HEK293 (cell line): ENCODE measurements around the gene IER2.
"Not testable (repeated sequence)": the region's sequence is repeated elsewhere in the genome, so short reads cannot be mapped to it uniquely, and the experiment has no call there.

ENCODE experiments used
- CTCF ChIA-PET: fragments of 350-600 bp; formaldehyde crosslinking; extraction: SDS; loops from one replicate; lab custom pipeline; 2021; ENCODE audit warnings: antibody characterized with exemption; lab: Yijun Ruan, JAX
- POLR2A ChIA-PET: fragments of 300-600 bp; formaldehyde crosslinking; extraction: SDS; loops from one replicate; lab custom pipeline; 2020; ENCODE audit warnings: antibody characterized with exemption, inconsistent platforms; lab: Yijun Ruan, JAX
- H3K27ac ChIP-seq: fragments of 200-500 bp; sonication (Bioruptor generic); 2 replicates; pipeline ENCODE4 v1.5.1; 2014; ENCODE audit warnings: low read depth, low read length, control low read depth, inconsistent platforms; ENCODE audit errors: extremely low read depth
- H3K36me3 ChIP-seq, 2 experiments: fragments of 200-500 bp in 1 of 2; sonication (Bioruptor generic) in 1 of 2; 1 replicate in 1 of 2; 2 replicates in 1 of 2; pipeline ENCODE4 v1.5.1; 2014 to 2017; ENCODE audit warnings: inconsistent platforms in 2 of 2, low read length in 2 of 2; ENCODE audit not compliant: control insufficient read depth in 2 of 2, insufficient read depth in 1 of 2
- H3K4me1 ChIP-seq: fragments of 200-500 bp; sonication (Bioruptor generic); 2 replicates; pipeline ENCODE4 v1.5.1; 2014; ENCODE audit warnings: mild to moderate bottlenecking, low read length, inconsistent platforms; ENCODE audit not compliant: control insufficient read depth, insufficient read depth
- H3K4me3 ChIP-seq: 2 replicates; pipeline ENCODE4 v1.5.1; 2011; ENCODE audit warnings: low read depth, mild to moderate bottlenecking, control low read depth, low read length, moderate library complexity
- H3K9me3 ChIP-seq: fragments of 200-500 bp; sonication (Bioruptor generic); 2 replicates; pipeline ENCODE4 v1.5.1; 2014; ENCODE audit warnings: low read depth, low read length, inconsistent platforms; ENCODE audit not compliant: control insufficient read depth, insufficient read depth
- HOXD13 ChIP-seq: sonication (generic); formaldehyde crosslinking; IDR thresholded peaks from 2 replicates; pipeline ENCODE4 v1.8.0; 2022; ENCODE audit warnings: missing genetic modification reagents, borderline replicate concordance
- SP2 ChIP-seq: fragments of 450-650 bp; formaldehyde crosslinking; IDR thresholded peaks from 2 replicates; pipeline ENCODE4 v1.5.1; 2016; ENCODE audit warnings: missing biosample characterization, missing genetic modification characterization
- WT1 ChIP-seq: fragments of 450-650 bp; formaldehyde crosslinking; IDR thresholded peaks from 2 replicates; pipeline ENCODE4 v1.5.1; 2016; ENCODE audit warnings: missing biosample characterization, missing genetic modification characterization
- ZBTB48 ChIP-seq: fragments of 450-650 bp; formaldehyde crosslinking; IDR thresholded peaks from 2 replicates; pipeline ENCODE4 v1.5.1; 2016; ENCODE audit warnings: missing biosample characterization, missing genetic modification characterization
- ZNF132 ChIP-seq: fragments of 450-650 bp; formaldehyde crosslinking; IDR thresholded peaks from 2 replicates; pipeline ENCODE4 v1.5.1; 2017; ENCODE audit warnings: missing biosample characterization, missing genetic modification characterization, borderline replicate concordance
- ZNF324 ChIP-seq: fragments of 450-650 bp; formaldehyde crosslinking; IDR thresholded peaks from 2 replicates; pipeline ENCODE4 v1.5.1; 2016; ENCODE audit warnings: missing biosample characterization, missing genetic modification characterization
- ZNF366 ChIP-seq: fragments of 450-650 bp; formaldehyde crosslinking; conservative IDR thresholded peaks from 2 replicates; pipeline ENCODE4 v1.5.1; 2016; ENCODE audit warnings: missing biosample characterization, missing genetic modification characterization
- ZNF596 ChIP-seq: fragments of 450-650 bp; IDR thresholded peaks from 2 replicates; pipeline ENCODE4 v1.5.0; 2018; ENCODE audit warnings: missing biosample characterization, mild to moderate bottlenecking, missing genetic modification characterization, moderate library complexity
- ZNF701 ChIP-seq: fragments of 450-650 bp; formaldehyde crosslinking; IDR thresholded peaks from 2 replicates; pipeline ENCODE4 v1.5.1; 2016; ENCODE audit warnings: missing biosample characterization, missing genetic modification characterization
- ZSCAN30 ChIP-seq: fragments of 450-650 bp; IDR thresholded peaks from 2 replicates; pipeline ENCODE4 v1.5.1; 2018; ENCODE audit warnings: missing biosample characterization, mild to moderate bottlenecking, missing genetic modification characterization, moderate library complexity
- TF ChIP-seq, protein P1 (sequence below): fragments of 450-650 bp; formaldehyde crosslinking; conservative IDR thresholded peaks from 2 replicates; pipeline ENCODE4 v1.5.1; 2016; ENCODE audit warnings: low read depth, missing biosample characterization, missing genetic modification characterization
- TF ChIP-seq, protein P2 (sequence below): fragments of 450-650 bp; formaldehyde crosslinking; IDR thresholded peaks from 2 replicates; pipeline ENCODE4 v1.5.1; 2017; ENCODE audit warnings: missing biosample characterization, mild to moderate bottlenecking, missing genetic modification characterization, moderate library complexity

IER2 gene

DNA sequence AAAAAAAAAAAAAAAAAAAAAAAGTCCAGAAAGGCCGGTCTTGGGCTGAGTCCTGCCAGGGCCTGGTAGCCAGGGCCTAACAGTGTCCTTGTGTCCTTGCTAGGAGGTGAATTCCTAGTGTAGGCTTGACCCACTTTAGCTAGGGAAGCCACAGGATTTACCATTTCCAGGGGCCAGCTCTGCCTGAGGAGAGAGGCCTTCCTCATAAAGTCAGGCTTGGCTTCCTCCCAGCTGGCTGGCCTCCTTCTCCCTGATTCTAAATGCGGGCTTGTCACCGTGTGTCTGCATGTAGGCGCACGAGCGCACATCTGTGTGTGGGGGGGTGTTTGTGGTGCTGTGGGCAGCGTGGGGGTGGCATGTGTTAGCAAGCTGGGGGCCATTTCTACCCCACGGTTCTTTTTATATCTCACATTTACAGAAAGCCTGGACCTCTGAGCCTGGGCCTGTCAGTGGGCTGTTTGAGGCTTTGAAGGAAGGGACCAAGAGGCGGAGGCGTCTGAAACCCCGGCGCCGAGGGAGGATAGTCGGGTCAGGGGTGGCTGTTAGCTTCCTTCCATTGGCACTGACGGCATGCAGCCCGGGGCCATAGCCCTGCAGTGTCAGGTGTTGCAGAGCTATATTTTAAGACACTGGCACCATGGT lies 31.7 kb downstream of the IER2 start (continued):
- TF ChIP-seq, protein P1, sequence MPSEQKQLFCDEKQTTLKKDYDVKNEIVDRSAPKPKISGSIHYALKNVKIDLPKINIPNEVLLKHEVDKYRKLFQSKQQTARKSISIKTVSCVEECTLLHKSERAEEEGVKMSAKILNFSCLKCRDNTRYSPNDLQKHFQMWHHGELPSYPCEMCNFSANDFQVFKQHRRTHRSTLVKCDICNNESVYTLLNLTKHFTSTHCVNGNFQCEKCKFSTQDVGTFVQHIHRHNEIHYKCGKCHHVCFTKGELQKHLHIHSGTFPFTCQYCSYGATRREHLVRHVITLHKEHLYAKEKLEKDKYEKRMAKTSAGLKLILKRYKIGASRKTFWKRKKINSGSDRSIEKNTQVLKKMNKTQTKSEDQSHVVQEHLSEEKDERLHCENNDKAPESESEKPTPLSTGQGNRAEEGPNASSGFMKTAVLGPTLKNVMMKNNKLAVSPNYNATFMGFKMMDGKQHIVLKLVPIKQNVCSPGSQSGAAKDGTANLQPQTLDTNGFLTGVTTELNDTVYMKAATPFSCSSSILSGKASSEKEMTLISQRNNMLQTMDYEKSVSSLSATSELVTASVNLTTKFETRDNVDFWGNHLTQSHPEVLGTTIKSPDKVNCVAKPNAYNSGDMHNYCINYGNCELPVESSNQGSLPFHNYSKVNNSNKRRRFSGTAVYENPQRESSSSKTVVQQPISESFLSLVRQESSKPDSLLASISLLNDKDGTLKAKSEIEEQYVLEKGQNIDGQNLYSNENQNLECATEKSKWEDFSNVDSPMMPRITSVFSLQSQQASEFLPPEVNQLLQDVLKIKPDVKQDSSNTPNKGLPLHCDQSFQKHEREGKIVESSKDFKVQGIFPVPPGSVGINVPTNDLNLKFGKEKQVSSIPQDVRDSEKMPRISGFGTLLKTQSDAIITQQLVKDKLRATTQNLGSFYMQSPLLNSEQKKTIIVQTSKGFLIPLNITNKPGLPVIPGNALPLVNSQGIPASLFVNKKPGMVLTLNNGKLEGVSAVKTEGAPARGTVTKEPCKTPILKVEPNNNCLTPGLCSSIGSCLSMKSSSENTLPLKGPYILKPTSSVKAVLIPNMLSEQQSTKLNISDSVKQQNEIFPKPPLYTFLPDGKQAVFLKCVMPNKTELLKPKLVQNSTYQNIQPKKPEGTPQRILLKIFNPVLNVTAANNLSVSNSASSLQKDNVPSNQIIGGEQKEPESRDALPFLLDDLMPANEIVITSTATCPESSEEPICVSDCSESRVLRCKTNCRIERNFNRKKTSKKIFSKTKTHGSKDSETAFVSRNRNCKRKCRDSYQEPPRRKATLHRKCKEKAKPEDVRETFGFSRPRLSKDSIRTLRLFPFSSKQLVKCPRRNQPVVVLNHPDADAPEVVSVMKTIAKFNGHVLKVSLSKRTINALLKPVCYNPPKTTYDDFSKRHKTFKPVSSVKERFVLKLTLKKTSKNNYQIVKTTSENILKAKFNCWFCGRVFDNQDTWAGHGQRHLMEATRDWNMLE: no peak

DNA sequence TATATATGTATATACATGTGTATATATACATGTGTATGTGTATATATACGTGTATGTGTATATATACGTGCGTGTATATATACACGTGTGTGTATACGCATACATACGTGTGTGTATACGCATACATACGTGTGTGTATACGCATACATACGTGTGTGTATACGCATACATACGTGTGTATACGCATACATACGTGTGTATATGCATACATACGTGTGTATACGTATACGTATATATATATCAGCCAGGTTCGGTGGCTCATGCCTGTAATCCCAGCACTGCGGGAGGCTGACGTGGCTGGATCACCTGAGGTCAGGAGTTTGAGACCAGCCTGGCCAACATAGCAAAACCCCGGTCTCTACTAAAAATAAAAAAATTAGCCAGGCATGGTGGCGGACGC lies 34.7 kb downstream of the IER2 start:
- H3K4me1 ChIP-seq, H3K27ac ChIP-seq, H3K36me3 ChIP-seq, H3K9me3 ChIP-seq, H3K4me3 ChIP-seq, POLR2A ChIA-PET: not testable (repeated sequence)
- CTCF ChIA-PET: interaction anchor here (0.5 to 0.7 kb wide), 2 partner anchors 29 to 43 kb away, joined by 3 to 5 read pairs; no protein-coding TSS in a partner anchor

DNA sequence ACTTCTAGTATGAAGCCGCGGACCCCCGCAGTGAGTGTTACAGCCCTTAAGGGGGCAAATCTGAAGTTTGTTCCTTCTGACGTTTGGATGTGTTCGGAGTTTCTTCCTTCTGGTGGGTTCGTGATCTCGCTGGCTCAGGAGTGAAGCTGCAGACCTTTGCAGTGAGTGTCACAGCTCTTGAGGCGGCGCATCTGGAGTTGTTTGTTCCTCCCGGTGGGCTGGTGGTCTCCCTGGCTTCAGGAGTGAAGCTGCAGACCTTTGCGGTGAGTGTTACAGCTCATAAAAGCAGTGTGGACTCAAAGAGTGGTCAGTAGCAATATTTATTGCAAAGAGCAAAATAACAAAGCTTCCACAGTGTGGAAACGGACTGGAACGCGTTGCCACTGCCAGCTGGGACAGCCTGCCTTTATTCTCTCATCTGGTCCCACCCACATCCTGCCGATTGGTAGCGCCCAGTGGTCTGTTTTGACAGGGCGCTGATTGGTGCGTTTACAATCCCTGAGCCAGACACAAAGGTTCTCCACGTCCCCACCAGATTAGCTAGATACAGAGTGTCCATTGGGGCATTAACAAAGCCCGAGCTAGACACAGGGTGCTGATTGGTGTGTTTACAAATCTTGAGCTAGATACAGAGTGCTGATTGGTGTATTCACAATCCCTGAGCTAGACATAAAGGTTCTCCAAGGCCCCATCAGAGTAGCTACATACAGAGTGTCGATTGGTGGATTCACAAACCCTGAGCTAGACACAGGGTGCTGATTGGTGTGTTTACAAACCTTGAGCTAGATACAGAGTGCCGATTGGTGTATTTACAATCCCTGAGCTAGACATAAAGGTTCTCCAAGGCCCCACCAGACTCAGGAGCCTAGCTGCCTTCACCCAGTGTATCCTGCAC lies 35.8 kb downstream of the IER2 start:
- H3K9me3 ChIP-seq, H3K36me3 ChIP-seq, H3K4me1 ChIP-seq, H3K4me3 ChIP-seq, H3K27ac ChIP-seq: not testable (repeated sequence)
- peak; percentile 36 for TF ChIP-seq SP2
- POLR2A ChIA-PET: interaction anchor here (2.2 kb wide), 1 partner anchor 33 kb away, joined by 11 read pairs; no protein-coding TSS in a partner anchor
- CTCF ChIA-PET: interaction anchor here (0.6 kb wide), 1 partner anchor 37 kb away, joined by 8 read pairs; no protein-coding TSS in a partner anchor

DNA sequence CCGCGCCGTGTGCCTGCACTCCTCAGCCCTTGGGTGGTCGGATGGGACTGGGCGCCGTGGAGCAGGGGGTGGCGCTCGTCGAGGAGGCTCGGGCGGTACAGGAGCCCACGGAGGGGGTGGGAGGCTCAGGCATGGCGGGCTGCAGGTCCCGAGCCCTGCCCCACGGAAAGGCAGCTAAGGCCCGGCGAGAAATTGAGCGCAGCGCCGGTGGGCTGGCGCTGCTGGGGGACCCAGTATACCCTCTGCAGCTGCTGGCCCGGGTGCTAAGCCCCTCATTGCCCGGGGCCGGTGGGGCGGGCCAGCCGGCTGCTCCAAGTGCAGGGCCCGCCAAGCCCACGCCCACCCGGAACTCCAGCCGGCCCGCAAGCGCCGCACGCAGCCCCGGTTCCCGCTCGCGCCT lies 36.5 kb downstream of the IER2 start:
- H3K9me3 ChIP-seq, H3K27ac ChIP-seq, H3K4me1 ChIP-seq, H3K36me3 ChIP-seq, H3K4me3 ChIP-seq: not testable (repeated sequence)
- CTCF ChIA-PET: interaction anchor here (0.6 kb wide), 1 partner anchor 37 kb away, joined by 8 read pairs; no protein-coding TSS in a partner anchor
- POLR2A ChIA-PET: interaction anchor here (2.2 kb wide), 1 partner anchor 34 kb away, joined by 11 read pairs; no protein-coding TSS in a partner anchor

DNA sequence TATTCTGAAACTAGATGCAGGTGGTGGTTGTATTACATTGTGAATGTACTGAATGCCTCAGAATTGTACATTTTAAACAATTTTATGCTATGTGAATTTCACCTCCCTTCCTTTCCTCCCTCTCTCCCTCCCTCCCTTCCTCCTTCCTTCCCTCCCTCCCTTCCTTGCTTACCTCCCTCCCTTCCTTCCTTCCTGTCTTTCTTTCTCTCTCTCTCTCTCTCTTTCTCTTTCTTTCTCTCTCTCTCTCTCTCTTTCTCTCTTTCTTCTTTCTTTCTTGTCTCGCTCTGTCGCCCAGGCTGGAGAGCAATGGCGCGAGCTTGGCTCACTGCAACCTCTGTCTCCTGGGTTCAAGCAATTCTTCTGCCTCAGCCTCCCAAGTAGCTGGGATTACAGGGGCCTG lies 37.2 kb downstream of the IER2 start:
- TF ChIP-seq ZSCAN30 (tag by site-specific recombination) (no peak), ZNF596 (tag by site-specific recombination) (peak; percentile 75), ZNF366 (tag by site-specific recombination) (peak; percentile 85), ZNF701 (tag by site-specific recombination) (no peak), ZNF132 (no peak), ZBTB48 (tag by site-specific recombination) (no peak), ZNF324 (tag by site-specific recombination) (no peak), HOXD13 (CRISPR knock-in tag) (no peak), WT1 (tag by site-specific recombination) (no peak)
- TF ChIP-seq, protein P2, sequence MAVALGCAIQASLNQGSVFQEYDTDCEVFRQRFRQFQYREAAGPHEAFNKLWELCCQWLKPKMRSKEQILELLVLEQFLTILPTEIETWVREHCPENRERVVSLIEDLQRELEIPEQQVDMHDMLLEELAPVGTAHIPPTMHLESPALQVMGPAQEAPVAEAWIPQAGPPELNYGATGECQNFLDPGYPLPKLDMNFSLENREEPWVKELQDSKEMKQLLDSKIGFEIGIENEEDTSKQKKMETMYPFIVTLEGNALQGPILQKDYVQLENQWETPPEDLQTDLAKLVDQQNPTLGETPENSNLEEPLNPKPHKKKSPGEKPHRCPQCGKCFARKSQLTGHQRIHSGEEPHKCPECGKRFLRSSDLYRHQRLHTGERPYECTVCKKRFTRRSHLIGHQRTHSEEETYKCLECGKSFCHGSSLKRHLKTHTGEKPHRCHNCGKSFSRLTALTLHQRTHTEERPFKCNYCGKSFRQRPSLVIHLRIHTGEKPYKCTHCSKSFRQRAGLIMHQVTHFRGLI: no peak
- H3K4me1 ChIP-seq: no peaks in the 10 kb centered on the region
- CTCF ChIA-PET: interaction anchor here (0.6 kb wide), 1 partner anchor 31 kb away, joined by 3 read pairs; no protein-coding TSS in a partner anchor

More for the DNA sequence above, 37.2 kb downstream of the IER2 start:
- Histone ChIP-seq H3K4me3 (no peak overlapping the region), H3K9me3 (no peaks in the 10 kb centered on the region), H3K27ac (no peak overlapping the region), H3K36me3 (no peaks in the 10 kb centered on the region)
- POLR2A ChIA-PET: interaction anchor here (0.6 to 2.2 kb wide), 2 partner anchors 35 to 241 kb away, joined by 3 to 11 read pairs; no protein-coding TSS in a partner anchor
